ENCODE data around the gene SAMD7. TPM values are rescaled to one million over a fixed set of nuclear protein-coding genes. Genes with fewer than 3 reads are reported as not detected.

SAMD7 gene
- total RNA-seq, 2 donors from 2014 or later, result not detected

DNA sequence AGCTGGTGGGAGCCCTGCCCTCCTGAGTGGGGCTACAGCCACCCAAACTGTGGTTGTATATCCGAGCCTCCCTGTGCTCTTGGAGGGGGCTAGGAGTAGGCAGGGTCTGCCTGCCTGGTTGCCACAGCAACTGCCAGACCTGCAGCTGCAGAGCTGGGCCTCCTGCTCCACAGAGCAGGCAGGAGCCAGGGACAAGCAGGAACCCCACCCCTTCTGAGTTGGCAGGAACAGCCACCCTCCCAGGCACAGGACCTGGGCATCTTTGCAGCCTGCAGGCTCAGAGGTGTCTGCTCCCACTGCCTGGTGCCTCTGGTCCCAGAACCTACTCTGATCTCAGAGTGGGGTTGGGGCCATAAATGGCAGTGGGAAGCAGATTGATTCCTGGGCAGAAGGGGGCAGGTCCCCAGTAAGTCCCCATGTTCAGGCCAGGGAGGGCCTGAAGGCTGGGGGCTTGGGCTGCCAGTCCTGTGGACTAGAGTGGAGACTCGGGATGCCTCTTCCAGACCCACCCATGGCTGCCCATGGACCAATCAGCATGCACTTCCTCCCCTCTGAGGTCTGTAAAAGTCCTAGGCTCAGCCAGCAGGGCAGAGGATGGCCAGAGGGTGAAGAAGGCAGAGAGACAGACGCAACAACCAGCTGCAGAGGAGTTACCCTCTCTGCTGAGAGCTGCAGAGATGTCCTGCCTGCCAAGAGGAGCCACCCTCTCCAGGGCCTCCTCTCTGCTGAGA is 31.4 kb upstream of the SAMD7 start:
- Histone ChIP-seq H3K4me1 (no peaks in the 10 kb centered on the region), H3K9me3 (no peaks in the 10 kb centered on the region), H3K27ac (no peak overlapping the region), H3K27me3 (no peaks in the 10 kb centered on the region), H3K4me3 (no peak overlapping the region), H3K36me3 (no peaks in the 10 kb centered on the region)
- DNase-seq (ENCODE audit: low spot score), result no peak
- TF ChIP-seq, protein P1, sequence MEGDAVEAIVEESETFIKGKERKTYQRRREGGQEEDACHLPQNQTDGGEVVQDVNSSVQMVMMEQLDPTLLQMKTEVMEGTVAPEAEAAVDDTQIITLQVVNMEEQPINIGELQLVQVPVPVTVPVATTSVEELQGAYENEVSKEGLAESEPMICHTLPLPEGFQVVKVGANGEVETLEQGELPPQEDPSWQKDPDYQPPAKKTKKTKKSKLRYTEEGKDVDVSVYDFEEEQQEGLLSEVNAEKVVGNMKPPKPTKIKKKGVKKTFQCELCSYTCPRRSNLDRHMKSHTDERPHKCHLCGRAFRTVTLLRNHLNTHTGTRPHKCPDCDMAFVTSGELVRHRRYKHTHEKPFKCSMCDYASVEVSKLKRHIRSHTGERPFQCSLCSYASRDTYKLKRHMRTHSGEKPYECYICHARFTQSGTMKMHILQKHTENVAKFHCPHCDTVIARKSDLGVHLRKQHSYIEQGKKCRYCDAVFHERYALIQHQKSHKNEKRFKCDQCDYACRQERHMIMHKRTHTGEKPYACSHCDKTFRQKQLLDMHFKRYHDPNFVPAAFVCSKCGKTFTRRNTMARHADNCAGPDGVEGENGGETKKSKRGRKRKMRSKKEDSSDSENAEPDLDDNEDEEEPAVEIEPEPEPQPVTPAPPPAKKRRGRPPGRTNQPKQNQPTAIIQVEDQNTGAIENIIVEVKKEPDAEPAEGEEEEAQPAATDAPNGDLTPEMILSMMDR (IDR thresholded peaks at IDR 0.05), result no peak

DNA sequence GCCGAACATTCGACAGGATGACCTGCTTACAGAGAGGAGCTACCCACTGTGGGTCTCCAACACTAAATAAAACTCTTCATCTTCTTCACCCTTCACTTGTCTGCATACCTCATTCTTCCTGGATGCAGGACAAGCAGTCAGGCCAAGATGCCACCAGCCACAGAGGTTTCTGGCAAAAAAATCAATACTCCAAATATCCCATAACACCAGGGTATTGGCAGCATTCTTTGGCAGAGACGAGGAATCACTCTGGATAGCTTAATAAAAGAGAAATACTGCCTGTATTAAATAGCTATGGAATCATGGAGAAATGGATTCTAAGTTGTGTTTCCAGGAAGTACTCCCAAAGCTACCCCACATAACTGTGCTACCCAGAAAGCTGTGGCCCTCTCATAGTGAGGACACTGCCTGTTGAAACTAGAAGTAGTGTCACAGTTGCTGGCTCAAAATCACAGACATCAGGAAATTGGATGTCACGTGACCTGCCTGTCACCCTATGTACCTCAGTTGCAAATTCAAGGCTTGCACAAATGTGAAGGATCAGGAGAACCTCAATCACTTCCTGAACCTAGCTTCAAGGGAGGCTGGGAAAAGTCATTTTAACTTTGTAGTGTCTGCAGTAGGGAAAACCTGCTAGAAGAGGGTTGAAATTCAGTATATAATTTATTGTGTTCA is 30.7 kb upstream of the SAMD7 start:
- Histone ChIP-seq H3K27ac (no peak overlapping the region), H3K4me1 (no peaks in the 10 kb centered on the region), H3K27me3 (no peaks in the 10 kb centered on the region), H3K36me3 (no peaks in the 10 kb centered on the region), H3K4me3 (no peak overlapping the region), H3K9me3 (no peaks in the 10 kb centered on the region)
- TF ChIP-seq, protein P1 (IDR thresholded peaks at IDR 0.05), result no peak
- no peak for DNase-seq (ENCODE audit: low spot score)

DNA sequence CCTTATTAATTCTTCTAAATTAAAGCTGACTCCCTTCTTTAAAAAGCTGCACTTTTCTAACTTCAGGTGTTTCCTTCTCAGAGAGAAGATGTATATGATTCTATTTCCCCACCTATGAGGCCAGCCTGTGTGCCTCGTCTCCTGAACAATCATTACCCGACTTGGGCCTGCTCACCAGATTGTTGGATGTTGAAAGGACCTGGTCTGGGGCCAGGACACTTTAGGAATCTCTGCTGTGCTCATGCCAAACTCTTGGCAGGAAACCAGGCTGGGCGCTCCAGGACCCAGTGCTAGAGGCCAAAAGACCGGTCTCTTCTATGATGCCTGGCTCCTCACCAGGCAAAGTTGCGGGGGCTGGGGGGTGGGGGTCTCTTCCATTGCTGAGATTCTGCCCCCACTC is 24.7 kb upstream of the SAMD7 start:
- no peaks in the 10 kb centered on the region for H3K36me3 ChIP-seq
- H3K4me3 ChIP-seq, result no peak overlapping the region
- no peaks in the 10 kb centered on the region for H3K9me3 ChIP-seq
- TF ChIP-seq, protein P1 (IDR thresholded peaks at IDR 0.05), result no peak
- peaks cover 0 to 7% of the 10 kb centered on the region in 2 donors for H3K4me1 ChIP-seq
- no peak overlapping the region for H3K27ac ChIP-seq
- no peaks in the 10 kb centered on the region for H3K27me3 ChIP-seq
- peak; percentile 75 for DNase-seq (ENCODE audit: low spot score)

DNA sequence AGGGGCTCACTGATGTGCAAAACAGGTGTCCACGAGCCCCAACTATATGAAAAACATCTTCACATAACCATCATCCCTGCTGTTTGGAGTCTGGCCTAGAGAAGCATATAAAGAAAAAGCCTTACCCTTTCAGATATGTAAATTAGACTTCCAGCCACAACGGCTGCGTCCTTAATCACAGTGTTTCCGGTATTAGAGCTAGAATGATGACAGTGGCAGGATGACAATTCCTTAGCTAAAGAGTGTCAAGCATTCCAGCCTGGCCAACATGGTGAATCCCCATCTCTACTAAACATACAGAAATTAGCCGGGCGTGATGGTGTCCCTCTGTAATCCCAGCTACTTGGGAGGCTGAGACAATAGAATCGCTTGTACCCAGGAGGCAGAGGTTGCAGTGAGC is 19.5 kb upstream of the SAMD7 start:
- Histone ChIP-seq H3K9me3 (no peaks in the 10 kb centered on the region), H3K36me3 (no peaks in the 10 kb centered on the region), H3K4me1 (peaks cover 0 to under 1% of the 10 kb centered on the region in 2 donors), H3K4me3 (no peak overlapping the region), H3K27ac (no peak overlapping the region), H3K27me3 (no peaks in the 10 kb centered on the region)
- no peak for DNase-seq (ENCODE audit: low spot score)
- TF ChIP-seq, protein P1 (IDR thresholded peaks at IDR 0.05), result no peak

DNA sequence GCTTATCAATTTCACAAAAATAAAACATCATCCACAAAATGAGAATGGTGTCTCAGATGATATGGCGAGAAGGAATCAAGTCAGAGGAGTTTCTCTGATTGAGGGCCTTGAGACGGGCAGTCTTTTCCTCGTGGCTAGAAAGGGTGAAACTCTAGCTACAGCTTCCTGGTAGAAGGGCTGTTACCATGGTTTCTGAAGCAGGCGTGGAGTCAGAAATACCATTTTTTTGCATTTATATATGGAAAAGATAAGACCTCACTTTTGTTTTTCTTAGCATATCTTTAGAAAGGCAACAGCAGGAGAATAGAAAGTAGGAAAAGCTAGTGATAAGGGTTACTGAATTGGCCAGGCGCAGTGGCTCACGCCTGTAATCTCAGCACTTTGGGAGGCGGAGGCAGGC is 17.3 kb upstream of the SAMD7 start:
- Histone ChIP-seq H3K36me3 (no peaks in the 10 kb centered on the region), H3K27ac (no peak overlapping the region), H3K9me3 (no peaks in the 10 kb centered on the region), H3K4me3 (no peak overlapping the region), H3K27me3 (no peaks in the 10 kb centered on the region), H3K4me1 (no peaks in the 10 kb centered on the region)
- TF ChIP-seq, protein P1 (IDR thresholded peaks at IDR 0.05), result no peak
- no peak for DNase-seq (ENCODE audit: low spot score)
